SU-DHL-6 (cell line): ENCODE results near the gene TRPM3.

ENCODE experiments used
- EZH2phosphoT487 ChIP-seq: fragments of 200-600 bp; sonication (generic), shearing (Covaris generic); conservative IDR thresholded peaks from 2 replicates; pipeline ENCODE4 v1.6.1; 2018; ENCODE audit warnings: mild to moderate bottlenecking, antibody characterized with exemption, low read length, moderate library complexity, mixed read lengths
- TF ChIP-seq, protein P1 (sequence below): fragments of 200-600 bp; sonication (generic); IDR thresholded peaks from one replicate; pipeline ENCODE4 v1.5.1; 2017; ENCODE audit warnings: antibody characterized with exemption, mild to moderate bottlenecking, low read length, moderate library complexity; ENCODE audit not compliant: insufficient read depth, poor library complexity, severe bottlenecking

DNA sequence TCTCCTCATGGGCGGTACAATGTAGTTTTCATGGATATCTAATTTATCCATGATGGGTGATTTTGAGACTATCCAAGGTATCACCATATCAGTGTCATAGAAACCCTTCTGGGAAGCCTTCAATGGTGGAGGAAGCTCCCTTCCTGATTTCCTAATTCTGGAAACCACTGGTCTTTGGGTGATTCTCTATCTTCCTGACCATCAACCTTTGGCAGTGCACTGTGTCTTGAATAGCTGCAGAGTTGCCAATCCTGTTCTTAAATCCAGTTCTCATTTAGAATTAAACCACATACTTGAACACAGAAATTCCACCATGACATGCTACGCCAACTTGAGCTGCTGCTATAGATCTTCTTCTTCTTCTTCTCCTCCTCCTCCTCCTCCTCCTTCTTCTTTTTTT is 545.3 kb downstream of the TRPM3 start:
- TF ChIP-seq, protein P1, sequence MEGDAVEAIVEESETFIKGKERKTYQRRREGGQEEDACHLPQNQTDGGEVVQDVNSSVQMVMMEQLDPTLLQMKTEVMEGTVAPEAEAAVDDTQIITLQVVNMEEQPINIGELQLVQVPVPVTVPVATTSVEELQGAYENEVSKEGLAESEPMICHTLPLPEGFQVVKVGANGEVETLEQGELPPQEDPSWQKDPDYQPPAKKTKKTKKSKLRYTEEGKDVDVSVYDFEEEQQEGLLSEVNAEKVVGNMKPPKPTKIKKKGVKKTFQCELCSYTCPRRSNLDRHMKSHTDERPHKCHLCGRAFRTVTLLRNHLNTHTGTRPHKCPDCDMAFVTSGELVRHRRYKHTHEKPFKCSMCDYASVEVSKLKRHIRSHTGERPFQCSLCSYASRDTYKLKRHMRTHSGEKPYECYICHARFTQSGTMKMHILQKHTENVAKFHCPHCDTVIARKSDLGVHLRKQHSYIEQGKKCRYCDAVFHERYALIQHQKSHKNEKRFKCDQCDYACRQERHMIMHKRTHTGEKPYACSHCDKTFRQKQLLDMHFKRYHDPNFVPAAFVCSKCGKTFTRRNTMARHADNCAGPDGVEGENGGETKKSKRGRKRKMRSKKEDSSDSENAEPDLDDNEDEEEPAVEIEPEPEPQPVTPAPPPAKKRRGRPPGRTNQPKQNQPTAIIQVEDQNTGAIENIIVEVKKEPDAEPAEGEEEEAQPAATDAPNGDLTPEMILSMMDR, result no peak
- TF ChIP-seq EZH2phosphoT487, result no peak
